Measurements from ENCODE around the gene KCNK10.

- no peak for TF ChIP-seq POLR2AphosphoS5 (IDR thresholded peaks at IDR 0.05)
- TF ChIP-seq POLR2A (IDR thresholded peaks at IDR 0.05): no peak
- no peak for TF ChIP-seq CTCF (IDR thresholded peaks at IDR 0.05)
Measured at GRCh38 chr14:88326352-88327103, 3.5 kb upstream of the KCNK10 start.

Measured in suprapubic skin (tissue), 4 donors.